ENCODE data around the gene MYBPC1. TPM values are rescaled to one million over a fixed set of nuclear protein-coding genes. Genes with fewer than 3 reads are reported as not detected.

MYBPC1 gene
- total RNA-seq, 4 donors from 2014 or later = 2,958 to 5,874 (median 4,932) TPM

DNA sequence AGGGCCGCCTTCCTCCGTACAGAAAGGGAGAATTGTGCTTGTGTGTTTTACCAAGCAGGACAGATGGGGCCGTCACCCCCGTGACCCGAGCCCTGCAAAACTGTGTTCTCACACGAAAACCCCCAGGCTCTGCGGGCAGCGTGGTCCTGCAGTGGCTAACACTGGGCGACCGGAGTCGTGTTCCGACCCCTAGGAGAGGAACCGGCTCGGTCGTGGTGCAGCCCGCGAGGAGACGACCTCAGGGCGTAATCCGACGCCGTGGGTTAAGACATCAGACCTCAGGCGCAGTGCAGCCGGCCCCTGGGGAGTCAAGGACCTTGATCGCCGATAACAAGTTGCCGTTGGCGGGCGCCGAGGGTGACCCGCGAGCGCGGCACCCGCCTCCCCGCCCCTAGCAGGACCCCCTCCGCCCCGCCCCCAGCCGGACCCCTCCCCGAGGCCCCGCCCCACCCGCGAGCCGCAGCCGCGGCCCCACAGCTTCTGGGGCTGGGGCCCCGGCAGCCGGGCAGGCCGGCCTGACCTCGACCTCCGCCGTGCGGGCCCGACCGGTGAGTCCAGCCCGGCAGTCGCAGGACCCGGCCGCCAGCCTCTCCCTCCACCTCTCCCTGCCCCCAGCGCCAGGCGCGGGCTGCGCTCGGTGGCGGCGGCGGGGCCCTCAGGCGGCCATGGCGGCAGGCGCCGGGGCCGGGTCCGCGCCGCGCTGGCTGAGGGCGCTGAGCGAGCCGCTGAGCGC is 102.6 kb downstream of the MYBPC1 start, which contains the start of gene CHPT1:
Gene CHPT1, plus strand, starts transcription at position 444 of the 733 bp plus-strand sequence. Its CDS starts 222 bp downstream, at position 666.
- peaks cover 41 to 44% of the 10 kb centered on the region in 2 donors for H3K4me1 ChIP-seq
- DNase-seq (peak; percentile 79 to 90), ATAC-seq (peak; percentile 51 to 52)
- TF ChIP-seq, protein P1, sequence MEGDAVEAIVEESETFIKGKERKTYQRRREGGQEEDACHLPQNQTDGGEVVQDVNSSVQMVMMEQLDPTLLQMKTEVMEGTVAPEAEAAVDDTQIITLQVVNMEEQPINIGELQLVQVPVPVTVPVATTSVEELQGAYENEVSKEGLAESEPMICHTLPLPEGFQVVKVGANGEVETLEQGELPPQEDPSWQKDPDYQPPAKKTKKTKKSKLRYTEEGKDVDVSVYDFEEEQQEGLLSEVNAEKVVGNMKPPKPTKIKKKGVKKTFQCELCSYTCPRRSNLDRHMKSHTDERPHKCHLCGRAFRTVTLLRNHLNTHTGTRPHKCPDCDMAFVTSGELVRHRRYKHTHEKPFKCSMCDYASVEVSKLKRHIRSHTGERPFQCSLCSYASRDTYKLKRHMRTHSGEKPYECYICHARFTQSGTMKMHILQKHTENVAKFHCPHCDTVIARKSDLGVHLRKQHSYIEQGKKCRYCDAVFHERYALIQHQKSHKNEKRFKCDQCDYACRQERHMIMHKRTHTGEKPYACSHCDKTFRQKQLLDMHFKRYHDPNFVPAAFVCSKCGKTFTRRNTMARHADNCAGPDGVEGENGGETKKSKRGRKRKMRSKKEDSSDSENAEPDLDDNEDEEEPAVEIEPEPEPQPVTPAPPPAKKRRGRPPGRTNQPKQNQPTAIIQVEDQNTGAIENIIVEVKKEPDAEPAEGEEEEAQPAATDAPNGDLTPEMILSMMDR (IDR thresholded peaks at IDR 0.05 in 4 of 5, conservative IDR thresholded peaks at IDR 0.05 in 1 of 5) = no peak
- peak; percentile 19 to 47 for TF ChIP-seq POLR2A (IDR thresholded peaks at IDR 0.05)
- H3K9me3 ChIP-seq = no peaks in the 10 kb centered on the region
- H3K27me3 ChIP-seq = no peaks in the 10 kb centered on the region
- in situ Hi-C loops (cut with MboI; ENCODE audit: low sequenced_read_pairs in 4 of 4) = no loop called here
- peak within 1 kb of the TSS; percentile 96 to 98 (median 96) for H3K27ac ChIP-seq
- intact Hi-C loops (cut with DNase I; ENCODE audit: low total_unique reads) = loop anchor here (2.0 to 5.0 kb wide), 4 partner anchors 81 to 290 kb away; partner anchors contain the start of gene ARL1
- H3K4me3 ChIP-seq = peak within 1 kb of the TSS; percentile 72 to 94 (median 84)
- H3K36me3 ChIP-seq = no peaks in the 10 kb centered on the region

DNA sequence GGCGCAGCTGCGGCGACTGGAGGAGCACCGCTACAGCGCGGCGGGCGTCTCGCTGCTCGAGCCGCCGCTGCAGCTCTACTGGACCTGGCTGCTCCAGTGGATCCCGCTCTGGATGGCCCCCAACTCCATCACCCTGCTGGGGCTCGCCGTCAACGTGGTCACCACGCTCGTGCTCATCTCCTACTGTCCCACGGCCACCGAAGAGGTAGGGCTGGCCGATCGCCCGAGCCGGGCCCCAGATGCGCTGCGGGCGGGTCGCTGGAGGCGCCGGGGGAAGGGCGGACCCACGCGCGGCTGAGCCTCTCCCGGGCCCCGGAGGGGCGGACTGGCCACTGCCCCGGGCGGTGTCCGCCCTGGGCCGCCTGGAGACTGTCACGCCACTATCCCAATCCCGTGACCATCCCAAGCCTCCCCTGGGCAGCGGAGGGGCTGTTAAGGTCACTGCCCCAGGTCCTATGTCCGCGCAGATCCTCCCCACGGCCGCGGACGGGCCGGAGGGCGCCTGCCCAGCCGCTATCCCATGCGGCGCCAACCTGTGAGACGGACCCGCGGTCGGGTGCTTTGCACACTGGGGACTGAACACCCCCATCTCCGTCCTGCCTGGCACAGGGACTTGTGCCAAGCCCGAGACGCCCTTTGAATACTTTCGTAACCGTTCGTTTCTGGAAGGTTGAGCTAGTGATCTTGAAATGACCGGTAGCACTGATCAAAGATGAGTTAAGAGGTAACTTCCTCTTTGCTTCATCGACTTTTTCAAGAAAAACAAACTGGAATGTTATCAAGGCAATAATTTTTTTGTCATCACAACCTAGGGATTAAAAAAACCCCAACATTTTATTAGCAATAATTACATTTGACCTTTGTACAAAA is 103.4 kb downstream of the MYBPC1 start:
- H3K4me1 ChIP-seq = peaks cover 46 to 48% of the 10 kb centered on the region in 2 donors
- no peaks in the 10 kb centered on the region for H3K36me3 ChIP-seq
- H3K9me3 ChIP-seq = no peaks in the 10 kb centered on the region
- DNase-seq (peak; percentile 49 to 76), ATAC-seq (peak; percentile 19 to 25)
- H3K27ac ChIP-seq = peak overlapping the region; percentile 96 to 98 (median 96)
- in situ Hi-C loops (cut with MboI; ENCODE audit: low sequenced_read_pairs in 4 of 4) (no loop called here), intact Hi-C loops (cut with DNase I; ENCODE audit: low total_unique reads) (loop anchor here (2.0 to 5.0 kb wide), 4 partner anchors 81 to 291 kb away; partner anchors contain the start of gene ARL1)
- peak overlapping the region; percentile 72 to 94 (median 84) for H3K4me3 ChIP-seq
- H3K27me3 ChIP-seq = no peaks in the 10 kb centered on the region
- TF ChIP-seq, protein P1 (IDR thresholded peaks at IDR 0.05 in 4 of 5, conservative IDR thresholded peaks at IDR 0.05 in 1 of 5) = no peak
- TF ChIP-seq POLR2A (IDR thresholded peaks at IDR 0.05) = peak; percentile 77 to 86

DNA sequence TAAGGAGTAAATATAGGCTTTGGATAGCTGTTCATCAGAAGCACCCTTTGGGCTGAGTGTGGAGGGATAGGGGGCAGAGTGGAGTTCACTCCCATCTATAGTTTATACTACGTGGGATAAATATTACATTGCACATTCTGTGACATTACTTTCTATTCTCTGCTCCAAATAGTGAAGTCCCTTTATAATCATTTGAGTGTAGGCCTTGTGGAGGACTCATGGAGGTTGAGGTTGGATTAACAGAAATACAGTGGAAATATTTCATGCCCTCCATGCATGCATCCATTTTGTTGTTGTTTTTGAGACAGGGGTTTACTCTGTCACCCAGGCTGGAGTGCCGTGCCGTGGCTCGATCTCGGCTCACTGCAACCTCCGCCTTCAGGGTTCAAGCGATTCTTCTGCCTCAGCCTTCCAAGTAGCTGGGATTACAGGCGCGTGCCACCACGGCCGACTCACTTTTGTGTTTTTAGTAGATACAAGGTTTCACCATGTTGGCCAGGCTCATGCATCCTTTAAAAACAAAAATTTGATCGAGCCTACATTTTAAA is 104.1 kb downstream of the MYBPC1 start:
- Histone ChIP-seq H3K9me3 (no peaks in the 10 kb centered on the region), H3K4me1 (peaks cover 46 to 48% of the 10 kb centered on the region in 2 donors), H3K27me3 (no peaks in the 10 kb centered on the region), H3K36me3 (no peaks in the 10 kb centered on the region), H3K27ac (peak overlapping the region; percentile 96 to 98 (median 96)), H3K4me3 (peak overlapping the region; percentile 72 to 94 (median 84))
- intact Hi-C loops (cut with DNase I; ENCODE audit: low total_unique reads) = loop anchor here (5.0 kb wide), 2 partner anchors 207 to 292 kb away; partner anchors contain the start of gene ARL1
- ATAC-seq = no peak
- TF ChIP-seq, protein P1 (IDR thresholded peaks at IDR 0.05 in 4 of 5, conservative IDR thresholded peaks at IDR 0.05 in 1 of 5) = peak in 1 of 5 experiments; percentile 22
- no peak for TF ChIP-seq POLR2A (IDR thresholded peaks at IDR 0.05)
- peak in 1 of 2 donors; percentile 22 for DNase-seq
- in situ Hi-C loops (cut with MboI; ENCODE audit: low sequenced_read_pairs in 4 of 4) = no loop called here

DNA sequence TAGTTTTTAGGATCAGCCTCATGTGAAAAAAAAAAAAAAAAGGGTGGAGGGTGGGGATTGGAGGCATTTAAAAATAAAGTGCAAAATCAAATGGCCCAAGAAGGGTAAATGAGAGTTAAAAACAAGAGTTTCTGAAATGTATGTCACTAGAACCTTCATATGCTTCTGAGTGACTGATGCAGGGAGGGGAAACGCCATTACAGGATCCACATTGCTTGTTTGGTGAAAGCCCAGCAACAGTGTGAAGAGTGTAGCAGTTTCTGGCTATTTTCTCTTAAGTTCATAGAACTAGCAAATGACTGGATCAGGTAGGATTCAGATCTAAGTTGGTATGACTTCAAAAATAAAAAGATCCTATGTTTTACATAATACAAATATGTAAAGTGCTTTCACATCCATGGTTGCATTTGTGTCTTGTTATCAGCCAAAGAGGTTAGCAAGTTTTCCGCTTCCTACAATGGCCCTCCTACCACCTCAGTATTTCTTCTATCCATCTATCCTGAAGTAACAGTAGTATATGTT is 105.6 kb downstream of the MYBPC1 start:
- TF ChIP-seq, protein P1 (IDR thresholded peaks at IDR 0.05 in 4 of 5, conservative IDR thresholded peaks at IDR 0.05 in 1 of 5) = no peak
- no peak for TF ChIP-seq POLR2A (IDR thresholded peaks at IDR 0.05)
- Histone ChIP-seq H3K9me3 (no peaks in the 10 kb centered on the region), H3K27me3 (no peaks in the 10 kb centered on the region), H3K36me3 (no peaks in the 10 kb centered on the region), H3K4me3 (no peak overlapping the region), H3K4me1 (peaks cover 46 to 48% of the 10 kb centered on the region in 2 donors), H3K27ac (peak overlapping the region; percentile 96 to 98 (median 96))
- DNase-seq = no peak
- intact Hi-C loops (cut with DNase I; ENCODE audit: low total_unique reads) = no loop called here
- in situ Hi-C loops (cut with MboI; ENCODE audit: low sequenced_read_pairs in 4 of 4) = no loop called here
- no peak for ATAC-seq
